T-helper 17 cell (primary cell): ENCODE results near the gene ACVR1. TPM values are rescaled to one million over a fixed set of nuclear protein-coding genes. Genes with fewer than 3 reads are reported as not detected.
A peak's percentile ranks its signal among the peaks of the same experiment; 100 is the strongest.
"Not testable (repeated sequence)": the region's sequence is repeated elsewhere in the genome, so short reads cannot be mapped to it uniquely, and the experiment has no call there.

Experiments
- ATAC-seq: fragments of 150-1000 bp; cut with Tn5 transposase; 2 replicates; pipeline ENCODE4 v1.10.0; 2021; ENCODE audit warnings: mild to moderate bottlenecking, moderate library complexity
- DNase-seq, 3 donors: peaks; one replicate each; pipeline versions ENCODE4 v3.0.0 to v3.0.0-alpha.2; 2020 to 2021
- H3K9me3 ChIP-seq: one replicate; pipeline ENCODE4 v1.7.0; 2013; ENCODE audit warnings: low read length, mild to moderate bottlenecking; ENCODE audit not compliant: control insufficient read depth, poor library complexity, severe bottlenecking
- H3K27ac Mint-ChIP-seq: one replicate; pipeline ENCODE4 v1.8.0; 2022; ENCODE audit warnings: mild to moderate bottlenecking, moderate library complexity, mixed read lengths
- H3K27me3 Mint-ChIP-seq: one replicate; pipeline ENCODE4 v1.8.0; 2022; ENCODE audit warnings: mixed read lengths
- H3K36me3 Mint-ChIP-seq: one replicate; pipeline ENCODE4 v1.8.0; 2022; ENCODE audit warnings: low read depth, mixed read lengths
- H3K4me1 Mint-ChIP-seq: one replicate; pipeline ENCODE4 v1.8.0; 2022; ENCODE audit warnings: mild to moderate bottlenecking, mixed read lengths
- H3K4me3 Mint-ChIP-seq: one replicate; pipeline ENCODE4 v1.8.0; 2022; ENCODE audit warnings: mild to moderate bottlenecking, moderate library complexity, mixed read lengths
- total RNA-seq, 4 donors: library from RNA in 2 of 4; stranded (reverse) in 2 of 4; gene quantifications; one replicate each; pipeline ENCODE4 v1.2.3 and lab custom pipeline; 2022 to 2026

ACVR1 gene
- total RNA-seq, 2 donors from 2014 or later: 37.4 to 38.2 TPM

DNA sequence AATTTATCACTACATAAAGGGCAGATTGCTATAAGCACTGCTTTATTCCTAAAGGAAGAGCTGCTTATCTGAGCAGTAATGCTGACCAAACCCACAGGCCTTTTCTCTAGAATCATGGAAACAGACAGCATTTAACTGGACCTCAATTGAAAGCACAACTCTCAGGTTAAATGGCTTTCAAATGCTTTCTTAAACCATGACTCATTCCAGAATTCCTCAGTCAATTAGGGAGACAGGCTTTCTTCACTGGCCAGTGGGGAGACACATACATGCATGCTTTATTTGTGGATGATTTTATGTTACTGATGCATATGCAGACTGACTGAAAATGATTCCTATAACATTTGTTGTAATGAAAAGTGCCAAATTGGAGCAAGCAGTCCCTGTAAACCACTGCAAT is 114.6 kb downstream of the ACVR1 start:
- no peaks in the 10 kb centered on the region for H3K27me3 Mint-ChIP-seq
- H3K36me3 Mint-ChIP-seq: peaks cover 13% of the 10 kb centered on the region
- H3K27ac Mint-ChIP-seq: no peak overlapping the region
- no peak for ATAC-seq
- H3K4me1 Mint-ChIP-seq: no peaks in the 10 kb centered on the region
- H3K9me3 ChIP-seq: peaks cover 3% of the 10 kb centered on the region
- H3K4me3 Mint-ChIP-seq: no peak overlapping the region
- DNase-seq: no peak

DNA sequence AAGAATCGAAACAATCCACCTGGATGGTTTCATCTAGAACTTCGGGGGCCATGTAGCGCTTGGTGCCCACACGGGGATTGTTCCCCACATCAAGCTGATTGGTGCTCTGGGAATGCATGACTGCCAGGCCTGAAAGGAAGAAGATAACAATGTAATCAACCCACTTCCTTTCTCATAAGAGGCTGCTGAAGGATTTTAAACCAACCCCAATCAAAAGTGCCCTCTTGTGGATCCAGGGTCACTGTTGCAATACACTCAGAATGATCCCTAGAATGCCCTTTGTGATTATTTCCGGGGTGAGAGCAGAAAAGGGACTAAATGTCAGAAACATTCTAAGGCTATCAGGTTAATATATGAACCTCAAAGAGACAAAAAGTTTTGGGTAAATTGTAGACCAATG is 115.2 kb downstream of the ACVR1 start:
- ATAC-seq: no peak
- H3K4me1 Mint-ChIP-seq: no peaks in the 10 kb centered on the region
- no peaks in the 10 kb centered on the region for H3K27me3 Mint-ChIP-seq
- H3K36me3 Mint-ChIP-seq: peaks cover 17% of the 10 kb centered on the region
- H3K9me3 ChIP-seq: peaks cover 3% of the 10 kb centered on the region
- no peak for DNase-seq
- no peak overlapping the region for H3K27ac Mint-ChIP-seq
- H3K4me3 Mint-ChIP-seq: no peak overlapping the region

DNA sequence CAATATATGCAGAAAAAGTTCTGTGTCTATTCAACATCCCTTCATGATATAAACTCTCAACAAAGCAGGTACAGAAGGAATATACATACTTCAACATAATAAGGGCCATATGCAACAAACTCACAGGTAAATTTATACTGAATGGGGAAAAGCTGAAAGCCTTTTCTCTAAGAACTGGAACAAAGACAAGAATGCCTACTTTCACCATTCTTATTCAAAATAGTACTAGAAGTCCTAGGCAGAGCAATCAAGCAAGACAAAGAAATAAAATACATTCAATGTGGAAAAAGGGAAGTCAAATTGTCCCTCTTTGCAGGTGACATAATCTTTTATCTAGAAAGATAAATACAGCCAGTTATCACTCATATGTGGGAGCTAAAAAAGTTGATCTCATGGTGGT is 116.3 kb downstream of the ACVR1 start:
- Mint-ChIP-seq H3K27ac (no peak overlapping the region), H3K27me3 (no peaks in the 10 kb centered on the region), H3K4me1 (no peaks in the 10 kb centered on the region), H3K36me3 (peaks cover 19% of the 10 kb centered on the region), H3K4me3 (no peak overlapping the region)
- ATAC-seq (no peak), DNase-seq (no peak)
- peaks cover 3% of the 10 kb centered on the region for H3K9me3 ChIP-seq

DNA sequence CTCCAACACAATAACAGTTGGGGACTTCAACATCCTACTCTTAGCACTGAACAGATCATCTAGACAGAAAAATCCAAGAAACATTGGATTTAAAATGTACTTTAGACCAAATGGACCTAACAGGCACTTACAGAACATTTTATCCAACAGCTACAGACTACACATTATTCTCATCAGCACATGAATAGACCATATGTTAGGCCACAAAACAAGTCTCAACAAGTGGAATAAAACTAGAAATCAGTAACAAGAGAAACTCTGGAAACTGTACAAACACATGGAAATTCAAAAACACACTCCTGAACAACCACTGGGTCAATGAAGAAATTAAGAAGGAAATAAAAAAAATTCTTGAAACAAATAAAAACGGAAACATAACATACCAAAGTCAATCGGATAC is 117.5 kb downstream of the ACVR1 start:
- Mint-ChIP-seq H3K4me3 (no peak overlapping the region), H3K36me3 (peaks cover 27% of the 10 kb centered on the region), H3K4me1 (peaks cover 3% of the 10 kb centered on the region), H3K27ac (no peak overlapping the region), H3K27me3 (no peaks in the 10 kb centered on the region)
- ATAC-seq (no peak), DNase-seq (no peak)
- H3K9me3 ChIP-seq: peaks cover 3% of the 10 kb centered on the region

DNA sequence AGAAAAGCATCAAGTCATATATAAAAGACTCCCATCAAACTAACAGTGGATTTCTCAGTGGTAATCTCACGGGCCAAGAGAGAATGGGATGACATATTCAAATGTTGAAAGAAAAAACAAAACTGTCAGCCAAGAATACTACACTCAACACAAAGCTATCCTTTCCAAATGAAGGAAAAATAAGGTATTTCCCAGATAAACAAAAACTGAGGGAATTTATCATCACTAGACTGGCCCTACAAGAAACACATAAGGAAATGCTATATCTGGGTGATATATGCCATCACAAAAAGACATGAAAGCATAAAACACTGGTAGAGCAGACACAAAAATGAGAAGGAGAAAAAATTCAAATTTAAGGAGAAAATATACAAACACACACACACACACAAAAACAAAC is 118.6 kb downstream of the ACVR1 start:
- DNase-seq (no peak), ATAC-seq (no peak)
- H3K9me3 ChIP-seq: peaks cover 3% of the 10 kb centered on the region
- peaks cover 27% of the 10 kb centered on the region for H3K36me3 Mint-ChIP-seq
- no peak overlapping the region for H3K27ac Mint-ChIP-seq
- H3K4me1 Mint-ChIP-seq: peaks cover 5% of the 10 kb centered on the region
- H3K27me3 Mint-ChIP-seq: no peaks in the 10 kb centered on the region
- no peak overlapping the region for H3K4me3 Mint-ChIP-seq

DNA sequence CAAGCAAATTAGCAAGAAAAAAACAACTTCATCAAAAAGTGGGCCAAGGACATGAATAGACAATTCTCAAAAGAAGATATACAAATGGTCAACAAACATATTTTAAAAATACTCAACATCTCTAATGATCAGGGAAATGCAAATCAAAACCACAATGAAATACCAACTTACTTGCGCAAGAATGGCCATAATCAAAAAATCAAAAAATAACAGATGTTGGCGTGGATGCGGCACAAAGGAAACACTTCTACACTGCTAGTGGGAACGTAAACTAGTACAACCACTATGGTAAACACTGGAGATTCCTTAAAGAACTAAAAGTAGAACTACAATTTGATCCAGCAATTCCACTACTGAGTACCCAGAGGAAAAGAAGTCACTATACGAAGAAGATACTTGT is 119.7 kb downstream of the ACVR1 start:
- ATAC-seq, DNase-seq, H3K27me3 Mint-ChIP-seq, H3K4me3 Mint-ChIP-seq, H3K27ac Mint-ChIP-seq, H3K9me3 ChIP-seq: not testable (repeated sequence)
- Mint-ChIP-seq H3K36me3 (peaks cover 29% of the 10 kb centered on the region), H3K4me1 (peaks cover 13% of the 10 kb centered on the region)

DNA sequence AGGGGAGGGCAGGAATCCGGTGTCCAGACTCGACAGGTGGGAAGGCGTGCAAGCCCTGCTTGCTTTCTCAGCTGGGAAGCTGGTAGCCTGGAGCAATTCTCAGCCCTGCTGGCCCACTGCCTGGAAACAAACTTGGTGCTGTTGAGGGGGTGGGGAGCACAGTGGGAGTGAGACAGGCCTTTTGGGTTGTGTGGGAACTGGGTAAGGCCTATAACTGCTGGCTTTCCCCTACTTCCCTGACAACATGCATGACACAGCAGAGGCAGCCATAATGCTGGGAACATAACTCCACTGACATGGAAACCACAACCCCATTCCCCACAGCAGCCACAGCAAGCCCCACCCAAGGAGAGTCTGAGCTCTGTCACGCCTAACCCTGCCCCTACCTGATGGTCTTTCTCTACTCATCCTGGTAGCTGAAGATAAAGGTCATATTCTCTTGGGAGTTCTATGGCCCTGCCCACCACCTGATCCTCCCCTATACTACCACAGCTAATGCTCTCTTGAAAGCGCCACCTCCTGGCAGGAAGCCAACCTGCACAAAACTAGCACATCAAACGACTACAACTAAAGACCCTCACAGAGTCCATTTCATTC is 124.6 kb downstream of the ACVR1 start:
- no peak for ATAC-seq
- no peak for DNase-seq
- no peaks in the 10 kb centered on the region for H3K27me3 Mint-ChIP-seq
- peaks cover 16% of the 10 kb centered on the region for H3K4me1 Mint-ChIP-seq
- H3K9me3 ChIP-seq: no peaks in the 10 kb centered on the region
- no peak overlapping the region for H3K4me3 Mint-ChIP-seq
- peaks cover 32% of the 10 kb centered on the region for H3K36me3 Mint-ChIP-seq
- H3K27ac Mint-ChIP-seq: peak overlapping the region; percentile 41

DNA sequence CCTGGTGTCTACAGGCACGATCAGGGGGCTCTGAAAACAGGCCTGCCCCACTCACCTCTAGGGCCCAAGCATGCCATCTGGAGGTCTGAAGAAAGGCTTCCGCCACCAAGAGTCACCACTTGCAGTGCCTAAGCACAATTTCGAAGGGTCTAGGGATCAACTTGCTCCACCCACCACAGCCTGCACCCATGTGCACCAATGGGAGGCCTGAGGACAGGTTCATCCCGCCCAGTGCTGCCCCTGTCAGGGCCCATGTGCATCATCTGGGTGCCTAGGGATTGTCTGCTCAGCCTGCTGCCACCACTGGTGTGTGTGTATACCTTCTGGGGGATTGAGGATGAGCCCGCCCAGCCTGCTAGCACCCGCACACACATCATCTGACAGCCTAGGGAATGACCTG is 126.4 kb downstream of the ACVR1 start:
- no peaks in the 10 kb centered on the region for H3K27me3 Mint-ChIP-seq
- no peak overlapping the region for H3K4me3 Mint-ChIP-seq
- H3K36me3 Mint-ChIP-seq: peaks cover 23% of the 10 kb centered on the region
- no peak for ATAC-seq
- peaks cover 16% of the 10 kb centered on the region for H3K4me1 Mint-ChIP-seq
- H3K9me3 ChIP-seq: no peaks in the 10 kb centered on the region
- no peak overlapping the region for H3K27ac Mint-ChIP-seq
- DNase-seq: no peak

DNA sequence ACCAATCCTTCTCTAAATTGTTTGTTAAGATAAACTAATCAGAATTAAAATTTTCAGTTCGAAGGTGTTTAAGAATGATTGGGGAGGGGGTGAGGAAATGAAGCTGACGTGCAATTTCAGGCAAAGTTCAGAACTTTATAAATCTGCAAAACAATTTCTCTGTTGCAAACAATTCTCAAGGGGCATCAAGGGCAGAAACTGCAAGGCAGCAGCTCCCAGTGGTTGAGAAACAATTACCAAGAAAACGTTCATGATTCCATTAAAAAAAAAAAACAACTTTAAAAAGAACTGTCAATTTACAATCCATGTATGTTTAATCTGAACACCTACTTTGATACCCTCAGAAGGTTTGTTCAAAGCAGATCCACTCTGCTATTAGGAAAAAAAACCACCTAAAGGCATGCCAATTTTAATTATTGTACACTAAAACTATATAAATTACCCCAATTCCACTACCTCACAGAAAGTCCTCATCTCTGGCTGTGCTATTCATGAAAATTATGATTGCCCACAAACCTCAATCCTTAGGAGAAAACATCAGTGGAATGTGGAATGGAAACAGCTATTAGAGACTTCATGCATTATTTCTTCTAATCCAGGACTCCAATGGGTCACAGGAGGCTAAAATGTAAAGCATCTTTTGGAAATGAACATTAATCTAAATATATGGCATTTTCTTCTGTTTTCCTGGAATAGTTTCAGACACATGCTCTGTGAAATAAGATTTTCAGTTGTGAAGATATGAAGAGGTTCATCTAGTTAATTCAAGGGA is 127.6 kb downstream of the ACVR1 start:
- no peaks in the 10 kb centered on the region for H3K9me3 ChIP-seq
- Mint-ChIP-seq H3K4me1 (peaks cover 13% of the 10 kb centered on the region), H3K27me3 (no peaks in the 10 kb centered on the region), H3K27ac (no peak overlapping the region), H3K4me3 (no peak overlapping the region), H3K36me3 (peaks cover 16% of the 10 kb centered on the region)
- ATAC-seq (no peak), DNase-seq (no peak)

DNA sequence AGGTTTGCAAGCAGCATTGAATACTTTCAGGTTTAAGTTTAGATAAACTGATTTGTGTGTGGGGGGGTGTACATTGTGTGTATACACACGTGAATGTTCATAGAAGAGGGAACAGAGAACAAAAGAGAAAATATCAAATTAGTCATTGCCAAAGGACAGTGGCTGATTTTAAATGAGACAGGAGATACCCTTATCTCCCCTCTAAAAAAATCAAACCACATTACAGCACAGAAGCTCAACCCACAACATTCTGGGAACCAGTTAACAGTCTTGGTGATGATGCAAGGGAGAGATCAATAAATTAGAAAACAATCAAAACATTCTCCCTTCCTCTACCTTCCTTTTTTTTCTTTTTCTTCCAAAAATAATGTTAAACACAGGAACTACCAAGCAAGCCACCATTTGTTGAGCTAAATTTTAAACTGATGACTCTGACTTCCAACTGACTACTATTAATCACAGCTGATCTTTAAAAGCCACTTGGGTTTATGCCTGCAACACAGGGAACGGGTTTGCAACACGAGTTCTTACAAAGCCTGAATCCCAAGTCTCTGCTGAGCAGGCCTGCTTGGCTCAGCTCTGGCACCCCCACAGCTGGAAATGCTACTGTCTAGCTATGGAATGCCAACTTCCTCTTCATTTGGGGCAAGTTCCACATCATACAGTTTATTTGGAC is 128.3 kb downstream of the ACVR1 start:
- no peak overlapping the region for H3K27ac Mint-ChIP-seq
- no peaks in the 10 kb centered on the region for H3K9me3 ChIP-seq
- H3K27me3 Mint-ChIP-seq: no peaks in the 10 kb centered on the region
- peaks cover 19% of the 10 kb centered on the region for H3K36me3 Mint-ChIP-seq
- no peak for DNase-seq
- no peak overlapping the region for H3K4me3 Mint-ChIP-seq
- ATAC-seq: no peak
- peaks cover 13% of the 10 kb centered on the region for H3K4me1 Mint-ChIP-seq

DNA sequence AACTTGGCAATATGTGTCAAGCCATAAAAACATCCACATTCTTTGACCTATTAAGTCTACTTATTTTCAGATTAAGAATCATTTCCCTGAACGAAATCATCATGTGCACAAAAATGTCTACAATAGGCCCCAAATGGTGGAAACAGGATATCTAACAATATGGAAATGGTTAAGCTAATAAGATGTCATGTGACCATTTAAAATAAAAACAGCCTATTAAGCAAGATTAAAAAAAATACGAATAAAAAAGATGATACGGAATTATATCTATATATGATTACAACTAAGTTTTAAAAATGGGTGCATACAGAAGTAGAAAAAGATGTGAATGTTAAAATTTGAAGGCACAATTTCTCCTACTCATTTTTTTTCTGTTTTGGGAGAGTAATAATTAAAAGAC is 128.8 kb downstream of the ACVR1 start:
- DNase-seq: no peak
- no peak for ATAC-seq
- H3K27ac Mint-ChIP-seq: no peak overlapping the region
- H3K9me3 ChIP-seq: no peaks in the 10 kb centered on the region
- H3K27me3 Mint-ChIP-seq: no peaks in the 10 kb centered on the region
- peaks cover 19% of the 10 kb centered on the region for H3K36me3 Mint-ChIP-seq
- H3K4me3 Mint-ChIP-seq: no peak overlapping the region
- H3K4me1 Mint-ChIP-seq: peaks cover 12% of the 10 kb centered on the region

DNA sequence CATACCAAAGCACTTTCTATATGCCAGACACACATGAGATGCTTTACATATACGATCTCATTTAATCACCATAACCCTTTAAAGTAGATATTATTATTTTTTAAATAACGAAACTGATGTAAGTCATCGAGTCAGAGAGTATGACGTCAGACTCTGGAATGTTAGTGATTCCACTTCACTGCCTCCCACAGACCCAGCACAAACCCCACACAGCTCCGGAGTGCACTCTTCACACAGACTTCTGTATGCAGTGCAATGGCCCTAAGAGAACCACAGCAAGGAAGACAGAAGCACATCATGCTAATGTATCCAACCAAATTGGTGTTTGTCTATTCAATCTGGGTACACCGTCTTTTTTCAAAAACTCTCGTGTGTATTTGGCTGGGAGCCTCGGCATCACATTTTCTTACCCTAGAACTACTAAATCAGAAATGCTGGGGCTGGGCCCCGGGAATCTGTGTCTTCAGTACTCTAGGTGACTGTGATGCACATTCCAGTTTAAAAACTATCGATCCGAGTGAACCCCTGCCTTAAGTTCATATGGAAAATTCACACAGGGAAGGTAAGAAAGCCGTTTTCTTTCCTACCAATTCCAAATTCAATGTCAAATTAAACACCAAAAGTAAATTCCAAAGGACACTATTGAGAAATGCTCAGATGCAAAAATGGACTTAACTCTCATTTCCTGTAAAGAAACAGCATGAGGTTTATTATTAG is 129.7 kb downstream of the ACVR1 start:
- ATAC-seq (no peak), DNase-seq (no peak)
- Mint-ChIP-seq H3K36me3 (peaks cover 21% of the 10 kb centered on the region), H3K4me3 (no peak overlapping the region), H3K27ac (no peak overlapping the region), H3K4me1 (peaks cover 11% of the 10 kb centered on the region), H3K27me3 (no peaks in the 10 kb centered on the region)
- no peaks in the 10 kb centered on the region for H3K9me3 ChIP-seq

DNA sequence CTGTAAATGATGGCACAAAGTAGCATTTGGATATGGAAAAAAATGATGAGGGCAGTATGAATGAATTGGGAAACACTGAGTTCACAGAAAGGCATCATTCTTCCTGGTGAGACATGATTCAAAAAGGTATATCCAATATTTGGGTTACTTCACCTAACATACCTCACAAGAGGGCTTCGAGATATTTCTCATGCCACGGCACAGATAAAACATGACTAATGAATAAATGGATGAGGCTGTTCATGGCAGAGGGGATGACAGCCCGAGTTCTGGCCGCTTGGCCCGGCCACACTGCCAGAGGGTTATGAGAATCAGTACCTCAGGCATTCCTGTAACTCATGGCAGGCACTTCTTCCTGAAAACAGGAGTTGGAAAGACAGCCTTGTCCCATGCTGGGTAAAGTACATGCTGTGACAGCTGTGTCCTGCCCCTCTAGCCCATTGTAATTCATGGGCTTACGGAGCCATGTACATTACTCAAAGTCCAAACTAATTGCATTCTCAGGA is 131.5 kb downstream of the ACVR1 start:
- H3K4me3 Mint-ChIP-seq: no peak overlapping the region
- ATAC-seq (no peak), DNase-seq (no peak)
- H3K36me3 Mint-ChIP-seq: peaks cover 15% of the 10 kb centered on the region
- H3K27me3 Mint-ChIP-seq: no peaks in the 10 kb centered on the region
- no peak overlapping the region for H3K27ac Mint-ChIP-seq
- no peaks in the 10 kb centered on the region for H3K9me3 ChIP-seq
- peaks cover 8% of the 10 kb centered on the region for H3K4me1 Mint-ChIP-seq
